A673 (cell line): Measurements from ENCODE around the gene ZDHHC7. TPM values are rescaled to one million over a fixed set of nuclear protein-coding genes. Genes with fewer than 3 reads are reported as not detected.
"Not testable (repeated sequence)": the region's sequence is repeated elsewhere in the genome, so short reads cannot be mapped to it uniquely, and the experiment has no call there.

ENCODE experiments used
- BruUV-seq: library from RNA; stranded (reverse); fragments of 400-500 nt; replicated peaks from 2 replicates; lab custom pipeline; 2021; lab: Mats Ljungman, UMichigan
- CTCF ChIA-PET: fragments of 300-600 bp; sonication (Branson Sonifier 250); formaldehyde crosslinking; loops from one replicate; lab custom pipeline; 2022; ENCODE audit warnings: antibody characterized with exemption; lab: Charles Lee
- POLR2A ChIA-PET: fragments of 300-600 bp; sonication (Branson Sonifier 250); formaldehyde crosslinking; loops from one replicate; lab custom pipeline; 2022; ENCODE audit warnings: antibody characterized with exemption; ENCODE audit not compliant: low non-redundant PET; lab: Charles Lee
- DNase-seq: peaks from one replicate; pipeline ENCODE4 v3.0.0-alpha.2; 2015; ENCODE audit warnings: low spot score
- H3K27ac ChIP-seq: fragments of 200-600 bp; sonication (generic); 2 replicates; pipeline ENCODE4 v1.5.1; 2016; ENCODE audit warnings: mixed run types, low read depth, mild to moderate bottlenecking, mixed read lengths, antibody characterized with exemption, low read length; ENCODE audit not compliant: poor library complexity, severe bottlenecking
- H3K27me3 ChIP-seq: fragments of 200-600 bp; sonication (generic); replicated peaks from 2 replicates; pipeline ENCODE4 v1.6.1; 2017; ENCODE audit warnings: mixed run types, low read depth, mild to moderate bottlenecking, mixed read lengths, antibody characterized with exemption, low read length; ENCODE audit not compliant: insufficient read depth, poor library complexity
- H3K36me3 ChIP-seq: fragments of 200-600 bp; sonication (generic); 2 replicates; pipeline ENCODE4 v1.6.1; 2016; ENCODE audit warnings: mixed run types, mild to moderate bottlenecking, mixed read lengths, antibody characterized with exemption, low read length; ENCODE audit not compliant: insufficient read depth, poor library complexity, severe bottlenecking
- H3K4me1 ChIP-seq: fragments of 200-600 bp; sonication (generic); 2 replicates; pipeline ENCODE4 v1.6.1; 2017; ENCODE audit warnings: mixed run types, mild to moderate bottlenecking, mixed read lengths, antibody characterized with exemption, low read length; ENCODE audit not compliant: insufficient read depth, poor library complexity, severe bottlenecking
- H3K4me3 ChIP-seq: fragments of 200-600 bp; sonication (generic); 2 replicates; pipeline ENCODE4 v1.5.1; 2016; ENCODE audit warnings: low read depth, mixed run types, mild to moderate bottlenecking, mixed read lengths, low read length; ENCODE audit not compliant: poor library complexity, severe bottlenecking
- H3K9me3 ChIP-seq: fragments of 200-600 bp; sonication (generic); 2 replicates; pipeline ENCODE4 v1.6.1; 2016; ENCODE audit warnings: mixed run types, low read depth, mild to moderate bottlenecking, mixed read lengths, antibody characterized with exemption, low read length; ENCODE audit not compliant: poor library complexity, severe bottlenecking
- CTCF ChIP-seq: fragments of 300-800, 200-600 bp; sonication (generic); conservative IDR thresholded peaks from 2 replicates; pipeline ENCODE4 v1.5.1; 2017; ENCODE audit warnings: low read depth, mild to moderate bottlenecking, antibody characterized with exemption, low read length, moderate library complexity, mixed read lengths
- EZH2 ChIP-seq: fragments of 200-600 bp; sonication (generic); IDR thresholded peaks from 2 replicates; pipeline ENCODE4 v1.6.1; 2017; ENCODE audit warnings: borderline replicate concordance, low read depth, mild to moderate bottlenecking, mixed read lengths, antibody characterized with exemption, low read length; ENCODE audit not compliant: poor library complexity, severe bottlenecking
- intact Hi-C: fragments of 100-400 bp; cut with micrococcal nuclease; formaldehyde crosslinking; loops from one replicate; pipeline ENCODE4 v1.10.0; 2022; ENCODE audit not compliant: unreplicated experiment
- total RNA-seq: library from RNA; stranded (reverse); gene quantifications from 2 replicates; pipeline ENCODE4 v1.2.3, GENCODE V29; 2021

ZDHHC7 gene
- total RNA-seq, 1 experiment from 2014 or later = 43.5 TPM

DNA sequence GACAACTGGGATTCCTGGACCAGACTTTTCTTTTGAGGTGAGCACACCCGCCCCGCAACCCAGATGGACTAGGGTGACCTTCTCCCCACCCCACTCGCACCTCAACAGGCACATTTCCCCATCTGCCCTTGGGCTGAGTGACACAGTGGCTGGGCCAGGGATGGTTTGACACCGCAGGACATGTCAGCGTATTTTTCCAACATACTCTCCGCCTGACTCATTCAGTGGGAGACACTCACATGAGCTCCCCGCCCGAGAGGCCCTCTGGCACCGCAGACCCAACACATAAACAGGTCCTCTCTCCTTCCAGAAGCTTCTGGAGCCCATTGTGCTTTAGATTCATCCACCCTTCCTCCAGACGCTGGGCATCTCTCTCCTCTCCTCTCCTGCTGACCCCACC lies 69.4 kb downstream of the ZDHHC7 start:
- H3K36me3 ChIP-seq = no peaks in the 10 kb centered on the region
- no peak for DNase-seq
- H3K27me3 ChIP-seq = no peaks in the 10 kb centered on the region
- no TSS peak for BruUV-seq
- no peak overlapping the region for H3K27ac ChIP-seq
- no peaks in the 10 kb centered on the region for H3K4me1 ChIP-seq
- H3K4me3 ChIP-seq = no peak overlapping the region
- intact Hi-C loops = no loop called here
- ChIA-PET POLR2A (no interaction called here), CTCF (no interaction called here)
- no peak for TF ChIP-seq CTCF
- no peak for TF ChIP-seq EZH2
- no peaks in the 10 kb centered on the region for H3K9me3 ChIP-seq

DNA sequence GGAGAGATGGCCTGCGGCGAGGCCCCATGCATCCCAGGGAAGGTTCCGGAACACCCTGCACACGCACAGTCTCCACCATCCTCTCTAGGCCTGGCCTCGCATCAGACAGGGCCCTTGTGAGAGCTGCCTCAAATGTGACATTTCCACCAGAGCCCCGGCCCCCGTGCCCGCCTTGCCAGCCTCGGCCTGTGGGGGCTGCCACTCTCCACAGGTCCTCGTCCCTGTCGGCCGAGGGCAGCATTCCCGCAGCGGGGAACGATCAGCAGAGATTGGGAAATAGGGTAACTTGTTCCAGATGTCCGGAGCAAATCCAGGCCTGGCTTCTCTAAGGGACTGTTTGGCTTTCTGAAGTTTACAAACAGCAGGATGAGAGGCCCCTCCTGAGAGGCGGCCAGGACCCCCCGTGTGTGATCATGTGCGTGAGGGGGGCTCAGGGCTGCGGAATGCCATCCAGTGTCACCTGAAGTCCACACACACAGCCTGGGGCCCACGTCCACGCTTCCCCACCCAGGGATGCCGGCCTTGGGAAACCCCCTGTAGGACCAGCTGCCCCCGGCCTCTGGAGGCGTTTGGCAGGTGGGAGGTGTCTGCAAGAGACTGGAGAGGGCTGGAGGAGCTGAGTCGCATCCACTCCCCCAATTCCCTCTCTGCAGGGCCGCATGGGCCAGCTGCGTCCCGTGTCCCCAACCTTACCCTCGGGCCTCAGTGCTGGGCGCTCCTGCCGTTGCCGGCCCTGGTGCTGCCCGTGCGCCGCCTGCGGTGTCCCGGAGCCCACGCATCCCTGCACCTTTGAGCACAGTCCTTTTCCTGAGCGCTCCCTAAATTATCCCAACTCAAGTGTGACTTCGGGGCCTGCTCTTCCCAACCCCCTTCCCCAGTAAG lies 70.4 kb downstream of the ZDHHC7 start:
- Histone ChIP-seq H3K27me3 (no peaks in the 10 kb centered on the region), H3K36me3 (no peaks in the 10 kb centered on the region), H3K27ac (no peak overlapping the region), H3K4me1 (no peaks in the 10 kb centered on the region), H3K9me3 (no peaks in the 10 kb centered on the region), H3K4me3 (no peak overlapping the region)
- ChIA-PET CTCF (no interaction called here), POLR2A (no interaction called here)
- no peak for DNase-seq
- TF ChIP-seq EZH2 (no peak), CTCF (no peak)
- BruUV-seq = no TSS peak
- intact Hi-C loops = no loop called here

DNA sequence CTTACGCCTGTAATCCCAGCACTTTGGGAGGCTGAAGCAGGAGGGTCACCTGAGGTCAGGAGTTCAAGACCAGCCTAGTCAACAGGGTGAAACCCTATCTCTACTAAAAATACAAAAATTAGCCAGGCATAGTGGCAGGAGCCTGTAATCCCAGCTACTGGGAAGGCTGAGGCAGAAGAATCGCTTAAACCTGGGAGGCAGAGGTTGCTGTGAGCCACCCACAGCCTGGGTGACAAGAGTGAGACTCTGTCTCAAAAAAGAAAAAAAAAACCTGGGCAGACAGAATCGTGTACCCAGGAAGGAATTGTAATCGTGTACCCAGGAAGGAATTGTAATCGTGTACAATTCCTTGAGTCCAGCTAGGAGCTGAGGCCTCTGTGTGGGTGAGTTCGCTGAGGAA lies 72.7 kb downstream of the ZDHHC7 start:
- H3K36me3 ChIP-seq, H3K4me1 ChIP-seq, H3K9me3 ChIP-seq, H3K27ac ChIP-seq, H3K4me3 ChIP-seq, POLR2A ChIA-PET, H3K27me3 ChIP-seq, BruUV-seq, intact Hi-C loops, DNase-seq: not testable (repeated sequence)
- CTCF ChIA-PET = interaction anchor here (0.6 to 0.7 kb wide), 2 partner anchors 15 to 47 kb away, joined by 3 to 6 read pairs; no protein-coding TSS in a partner anchor
